CD4-positive, alpha-beta T cell treated with Interleukin-10 for 1 hour (primary cell): ENCODE measurements around the gene OXER1.

Experiments used
- DNase-seq: peaks from one replicate; pipeline ENCODE4 v3.0.0-alpha.2; 2020

The OXER1 gene

GRCh38 chr2:42793334-42794270, 29.7 kb upstream of the OXER1 start:
- no peak for DNase-seq

- no peak for DNase-seq
Measured at GRCh38 chr2:42792583-42793333, 28.8 kb upstream of the OXER1 start, which contains the start of gene HAAO. HAAO (minus strand) TSS chr2:42792583; CDS start chr2:42792536, 47 bp downstream.

GRCh38 chr2:42792087-42792582, 28.2 kb upstream of the OXER1 start:
- no peak for DNase-seq

- DNase-seq = no peak
Measured at GRCh38 chr2:42791606-42792005, 27.7 kb upstream of the OXER1 start.

GRCh38 chr2:42789751-42790150, 25.8 kb upstream of the OXER1 start:
- no peak for DNase-seq

GRCh38 chr2:42788882-42789281, 24.9 kb upstream of the OXER1 start:
- no peak for DNase-seq

- no peak for DNase-seq
Measured at GRCh38 chr2:42788478-42788793, 24.5 kb upstream of the OXER1 start.

- no peak for DNase-seq
Measured at GRCh38 chr2:42787788-42788477, 24.0 kb upstream of the OXER1 start.

- DNase-seq = no peak
Measured at GRCh38 chr2:42787424-42787787, 23.5 kb upstream of the OXER1 start.

- DNase-seq = no peak
Measured at GRCh38 chr2:42786561-42787345, 22.8 kb upstream of the OXER1 start.

GRCh38 chr2:42784204-42784880, 20.4 kb upstream of the OXER1 start:
- no peak for DNase-seq

GRCh38 chr2:42783511-42783910, 19.6 kb upstream of the OXER1 start:
- no peak for DNase-seq

- no peak for DNase-seq
Measured at GRCh38 chr2:42781181-42781580, 17.2 kb upstream of the OXER1 start.

- no peak for DNase-seq
Measured at GRCh38 chr2:42777883-42778805, 14.2 kb upstream of the OXER1 start.

GRCh38 chr2:42775810-42776209, 11.9 kb upstream of the OXER1 start:
- no peak for DNase-seq

- no peak for DNase-seq
Measured at GRCh38 chr2:42775186-42775585, 11.3 kb upstream of the OXER1 start.

GRCh38 chr2:42771546-42772153, 7.7 kb upstream of the OXER1 start:
- DNase-seq = no peak

GRCh38 chr2:42770288-42771131, 6.6 kb upstream of the OXER1 start:
- DNase-seq = no peak

- no peak for DNase-seq
Measured at GRCh38 chr2:42769583-42770287, 5.8 kb upstream of the OXER1 start.
